Measurements from ENCODE around the gene INF2. TPM values are rescaled to one million over a fixed set of nuclear protein-coding genes. Genes with fewer than 3 reads are reported as not detected.

INF2 gene
- total RNA-seq, 6 experiments from 2014 or later = 47.5 to 98.2 (median 71.4) TPM

DNA sequence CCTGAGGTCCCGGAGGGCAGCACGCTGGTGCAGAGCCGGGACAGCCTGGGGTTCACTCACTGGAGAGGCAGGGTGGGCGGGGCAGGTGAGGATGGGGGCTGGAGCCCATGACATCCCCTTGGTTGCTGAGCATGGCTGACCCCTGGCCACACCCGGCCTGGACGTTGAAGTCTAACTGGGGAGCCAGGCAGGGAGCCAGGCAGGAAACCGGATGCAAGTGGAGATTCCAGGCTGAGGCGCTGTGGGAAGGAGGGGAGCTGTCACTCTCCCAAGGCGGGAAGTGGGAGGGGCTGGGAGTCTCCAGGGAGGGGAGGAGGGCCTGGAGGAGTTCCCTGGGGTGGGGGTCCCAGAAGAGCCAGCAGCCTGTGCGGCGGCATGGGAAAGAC lies 7.7 kb upstream of the INF2 start:
- 33% methylated on average over 3 of the region's 11 CpGs for WGBS (ENCODE audit: insufficient coverage, low coverage, low lambda C conversion rate, missing lambda C conversion rate)
- no peak overlapping the region for H3K4me3 ChIP-seq

DNA sequence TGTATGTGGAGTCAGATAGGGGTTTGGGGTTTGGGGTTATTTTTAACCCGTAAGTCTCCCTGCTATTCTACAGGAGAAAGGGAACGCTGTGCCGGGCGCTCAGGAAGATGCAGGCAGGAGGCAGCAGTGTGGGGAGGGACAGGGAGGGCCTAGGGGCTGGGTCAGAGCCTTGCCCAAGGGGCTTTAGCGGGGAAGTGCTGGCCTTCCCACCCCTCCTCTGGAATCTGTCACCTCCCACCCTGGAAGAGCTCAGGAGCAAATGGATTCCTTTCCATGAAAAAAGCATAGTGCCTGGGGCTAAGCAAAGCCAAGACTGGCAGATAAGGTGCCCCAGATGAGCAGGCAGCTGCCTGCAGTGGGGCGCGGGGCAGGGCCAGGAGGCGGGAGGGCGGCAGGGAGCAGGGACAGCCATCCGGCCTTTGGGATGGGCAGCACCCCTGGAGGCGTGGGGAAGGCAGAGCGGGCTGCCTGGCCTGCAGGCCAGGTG lies 7.3 kb upstream of the INF2 start:
- Histone ChIP-seq H3K27me3 (no peaks in the 10 kb centered on the region), H3K27ac (peak overlapping the region; percentile 26 to 65 (median 57)), H3K36me3 (no peaks in the 10 kb centered on the region), H3K4me3 (no peak overlapping the region), H3K4me1 (peaks cover 0 to 48% (median 28%) of the 10 kb centered on the region in 4 donors), H3K9me3 (no peaks in the 10 kb centered on the region)
- WGBS (ENCODE audit: insufficient coverage, low coverage, low lambda C conversion rate, missing lambda C conversion rate) = 20% methylated on average over 2 of the region's 12 CpGs
- intact Hi-C loops (cut with DNase I) = no loop called here
- DNase-seq (peak in 1 of 3 donors; percentile 24), ATAC-seq (no peak)
- TF ChIP-seq, protein P1, sequence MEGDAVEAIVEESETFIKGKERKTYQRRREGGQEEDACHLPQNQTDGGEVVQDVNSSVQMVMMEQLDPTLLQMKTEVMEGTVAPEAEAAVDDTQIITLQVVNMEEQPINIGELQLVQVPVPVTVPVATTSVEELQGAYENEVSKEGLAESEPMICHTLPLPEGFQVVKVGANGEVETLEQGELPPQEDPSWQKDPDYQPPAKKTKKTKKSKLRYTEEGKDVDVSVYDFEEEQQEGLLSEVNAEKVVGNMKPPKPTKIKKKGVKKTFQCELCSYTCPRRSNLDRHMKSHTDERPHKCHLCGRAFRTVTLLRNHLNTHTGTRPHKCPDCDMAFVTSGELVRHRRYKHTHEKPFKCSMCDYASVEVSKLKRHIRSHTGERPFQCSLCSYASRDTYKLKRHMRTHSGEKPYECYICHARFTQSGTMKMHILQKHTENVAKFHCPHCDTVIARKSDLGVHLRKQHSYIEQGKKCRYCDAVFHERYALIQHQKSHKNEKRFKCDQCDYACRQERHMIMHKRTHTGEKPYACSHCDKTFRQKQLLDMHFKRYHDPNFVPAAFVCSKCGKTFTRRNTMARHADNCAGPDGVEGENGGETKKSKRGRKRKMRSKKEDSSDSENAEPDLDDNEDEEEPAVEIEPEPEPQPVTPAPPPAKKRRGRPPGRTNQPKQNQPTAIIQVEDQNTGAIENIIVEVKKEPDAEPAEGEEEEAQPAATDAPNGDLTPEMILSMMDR (IDR thresholded peaks at IDR 0.05) = no peak
- TF ChIP-seq POLR2A (IDR thresholded peaks at IDR 0.05) = no peak

More for the DNA sequence above, 7.7 kb upstream of the INF2 start:
- DNase-seq (peak; percentile 80 to 86 (median 83)), ATAC-seq (peak; percentile 29 to 49 (median 46))
- intact Hi-C loops (cut with DNase I) = no loop called here
- H3K27ac ChIP-seq = peak overlapping the region; percentile 56 to 78 (median 65)
- TF ChIP-seq, protein P1 (IDR thresholded peaks at IDR 0.05) = no peak
- no peak for TF ChIP-seq POLR2A (IDR thresholded peaks at IDR 0.05)
- peaks cover 0 to 50% (median 28%) of the 10 kb centered on the region in 4 donors for H3K4me1 ChIP-seq
- H3K36me3 ChIP-seq = no peaks in the 10 kb centered on the region
- H3K27me3 ChIP-seq = no peaks in the 10 kb centered on the region
- no peaks in the 10 kb centered on the region for H3K9me3 ChIP-seq

DNA sequence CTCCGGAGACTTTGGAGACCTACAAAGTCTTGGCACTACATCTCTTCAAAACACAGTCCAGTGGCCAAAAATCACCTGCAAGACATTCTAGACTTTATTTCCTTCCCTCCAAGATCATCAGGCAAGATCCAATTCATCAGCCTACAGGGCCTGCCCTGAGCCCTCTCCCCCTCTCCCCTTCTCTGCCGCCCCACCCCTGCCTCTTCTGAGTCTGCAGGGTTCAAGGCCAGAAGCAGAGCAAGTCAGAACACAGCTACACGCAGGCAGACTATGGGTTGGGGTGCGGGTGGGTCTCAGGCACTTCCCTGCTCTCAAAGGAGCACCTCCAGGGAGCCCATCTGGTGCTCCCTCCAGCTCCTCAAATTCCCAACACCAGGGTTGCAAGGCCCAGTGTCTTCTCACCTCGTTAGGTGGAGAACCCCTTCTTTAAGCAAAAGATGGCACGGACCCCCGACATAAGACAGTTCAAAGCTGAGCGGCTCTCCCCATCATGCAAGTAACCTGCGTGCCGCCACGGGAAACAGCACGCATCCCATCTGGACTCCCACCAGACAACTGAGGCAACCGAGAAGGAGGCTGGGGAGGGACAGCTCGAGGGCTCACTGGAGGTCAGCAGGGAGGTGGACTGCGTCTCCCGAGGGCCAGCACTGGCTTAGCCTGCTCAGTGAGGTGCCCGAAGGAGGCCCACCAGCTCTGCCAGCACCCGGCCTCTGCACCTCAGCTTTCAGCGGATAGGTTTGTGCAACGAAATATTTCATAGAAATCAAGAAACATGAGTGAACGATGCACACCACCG lies 5.6 kb upstream of the INF2 start:
- Histone ChIP-seq H3K36me3 (no peaks in the 10 kb centered on the region), H3K27me3 (no peaks in the 10 kb centered on the region), H3K4me1 (peaks cover 0 to 48% (median 31%) of the 10 kb centered on the region in 4 donors), H3K9me3 (no peaks in the 10 kb centered on the region), H3K27ac (no peak overlapping the region), H3K4me3 (no peak overlapping the region)
- intact Hi-C loops (cut with DNase I) = no loop called here
- DNase-seq (peak in 1 of 3 donors; percentile 12), ATAC-seq (no peak)
- TF ChIP-seq POLR2A (IDR thresholded peaks at IDR 0.05) = no peak
- TF ChIP-seq, protein P1 (IDR thresholded peaks at IDR 0.05) = no peak
- WGBS (ENCODE audit: insufficient coverage, low coverage, low lambda C conversion rate, missing lambda C conversion rate) = 90% methylated on average over 11 of the region's 22 CpGs

DNA sequence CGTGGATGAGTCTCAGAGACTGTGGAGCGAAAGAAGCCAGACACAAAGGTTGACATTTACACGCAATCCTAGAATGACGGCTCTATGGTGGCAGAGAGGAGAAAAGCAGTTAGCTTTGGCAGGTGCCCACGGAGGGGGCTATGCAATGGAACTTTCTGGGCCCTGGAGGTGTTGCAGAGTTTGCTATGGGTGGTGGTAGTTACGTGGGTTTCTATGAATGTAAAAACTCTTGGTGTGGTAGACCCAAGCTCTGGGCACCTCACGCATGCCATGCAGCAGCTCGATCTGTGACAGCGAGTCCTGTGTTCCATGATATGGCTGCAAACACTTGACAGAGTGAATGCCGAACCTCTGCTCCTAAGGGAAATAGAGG lies 5.0 kb upstream of the INF2 start:
- TF ChIP-seq POLR2A (IDR thresholded peaks at IDR 0.05) = no peak
- TF ChIP-seq, protein P1 (IDR thresholded peaks at IDR 0.05) = no peak
- intact Hi-C loops (cut with DNase I) = no loop called here
- no peaks in the 10 kb centered on the region for H3K9me3 ChIP-seq
- H3K4me1 ChIP-seq = peaks cover 0 to 45% (median 31%) of the 10 kb centered on the region in 4 donors
- ATAC-seq (no peak), DNase-seq (no peak)
- no peak overlapping the region for H3K4me3 ChIP-seq
- no peaks in the 10 kb centered on the region for H3K36me3 ChIP-seq
- H3K27me3 ChIP-seq = no peaks in the 10 kb centered on the region
- no peak overlapping the region for H3K27ac ChIP-seq
- WGBS (ENCODE audit: insufficient coverage, low coverage, low lambda C conversion rate, missing lambda C conversion rate) = 93% methylated on average over 2 of the region's 10 CpGs

Measured in right lobe of liver (tissue), 6 donors.